HEK293T (cell line): ENCODE measurements around the gene G6PC3.

ENCODE experiments used
- ARNT ChIP-seq: fragments of 450-650 bp; IDR thresholded peaks from 2 replicates; pipeline ENCODE4 v1.6.1; 2017; ENCODE audit warnings: mild to moderate bottlenecking
- FOXK2 ChIP-seq: fragments of 450-650 bp; IDR thresholded peaks from 2 replicates; pipeline ENCODE4 v1.6.1; 2016; ENCODE audit warnings: mild to moderate bottlenecking
- FOXM1 ChIP-seq: fragments of 450-650 bp; IDR thresholded peaks from 2 replicates; pipeline ENCODE4 v1.6.1; 2017; ENCODE audit warnings: mild to moderate bottlenecking, borderline replicate concordance
- PKNOX1 ChIP-seq: fragments of 450-650 bp; IDR thresholded peaks from 2 replicates; pipeline ENCODE4 v1.6.1; 2016

- TF ChIP-seq ARNT: no peak
- no peak for TF ChIP-seq FOXK2
- TF ChIP-seq FOXM1: no peak
- no peak for TF ChIP-seq PKNOX1
Measured at GRCh38 chr17:44067545-44067940, 3.0 kb upstream of the G6PC3 start.
